Calu3 (cell line): ENCODE results near the gene ZNF768. TPM values are rescaled to one million over a fixed set of nuclear protein-coding genes. Genes with fewer than 3 reads are reported as not detected.

ENCODE experiments used
- BruUV-seq: library from RNA; stranded (reverse); fragments of 400-500 nt; replicated peaks from 2 replicates; lab custom pipeline; 2021; lab: Mats Ljungman, UMichigan
- CTCF ChIA-PET: fragments of 300-600 bp; sonication (Branson Sonifier 250); formaldehyde crosslinking; loops from one replicate; lab custom pipeline; 2022; ENCODE audit warnings: antibody characterized with exemption; lab: Charles Lee
- DNase-seq: peaks from one replicate; pipeline ENCODE4 v3.0.0; 2022
- H3K27ac Mint-ChIP-seq: one replicate; pipeline ENCODE4 v1.8.0; 2022; ENCODE audit warnings: mixed read lengths; ENCODE audit not compliant: unreplicated experiment
- H3K27me3 Mint-ChIP-seq: one replicate; pipeline ENCODE4 v1.8.0; 2022; ENCODE audit warnings: mixed read lengths; ENCODE audit not compliant: unreplicated experiment
- H3K36me3 Mint-ChIP-seq: one replicate; pipeline ENCODE4 v1.8.0; 2022; ENCODE audit warnings: mild to moderate bottlenecking, moderate library complexity, mixed read lengths; ENCODE audit not compliant: insufficient read depth, unreplicated experiment
- H3K4me1 Mint-ChIP-seq: one replicate; pipeline ENCODE4 v1.8.0; 2022; ENCODE audit warnings: mild to moderate bottlenecking, low read depth, mixed read lengths; ENCODE audit not compliant: unreplicated experiment
- H3K4me3 Mint-ChIP-seq: one replicate; pipeline ENCODE4 v1.8.0; 2022; ENCODE audit warnings: mild to moderate bottlenecking, low read depth, moderate library complexity, mixed read lengths; ENCODE audit not compliant: unreplicated experiment
- H3K9me3 Mint-ChIP-seq: one replicate; pipeline ENCODE4 v1.8.0; 2022; ENCODE audit warnings: low read depth, mixed read lengths; ENCODE audit not compliant: unreplicated experiment
- intact Hi-C: fragments of 100-400 bp; cut with micrococcal nuclease; formaldehyde crosslinking; loops from one replicate; pipeline ENCODE4 v1.10.0; 2022; ENCODE audit not compliant: unreplicated experiment
- total RNA-seq: library from RNA; stranded (reverse); gene quantifications from 2 replicates; pipeline ENCODE4 v1.2.3, GENCODE V29; 2022
- TF ChIP-seq, protein P1 (sequence below): fragments of 200-600 bp; IDR thresholded peaks from one replicate; pipeline ENCODE4 v1.8.0; 2022; ENCODE audit warnings: antibody characterized with exemption; ENCODE audit not compliant: unreplicated experiment

Gene ZNF768
- total RNA-seq, 1 experiment from 2014 or later, result 40.8 TPM

DNA sequence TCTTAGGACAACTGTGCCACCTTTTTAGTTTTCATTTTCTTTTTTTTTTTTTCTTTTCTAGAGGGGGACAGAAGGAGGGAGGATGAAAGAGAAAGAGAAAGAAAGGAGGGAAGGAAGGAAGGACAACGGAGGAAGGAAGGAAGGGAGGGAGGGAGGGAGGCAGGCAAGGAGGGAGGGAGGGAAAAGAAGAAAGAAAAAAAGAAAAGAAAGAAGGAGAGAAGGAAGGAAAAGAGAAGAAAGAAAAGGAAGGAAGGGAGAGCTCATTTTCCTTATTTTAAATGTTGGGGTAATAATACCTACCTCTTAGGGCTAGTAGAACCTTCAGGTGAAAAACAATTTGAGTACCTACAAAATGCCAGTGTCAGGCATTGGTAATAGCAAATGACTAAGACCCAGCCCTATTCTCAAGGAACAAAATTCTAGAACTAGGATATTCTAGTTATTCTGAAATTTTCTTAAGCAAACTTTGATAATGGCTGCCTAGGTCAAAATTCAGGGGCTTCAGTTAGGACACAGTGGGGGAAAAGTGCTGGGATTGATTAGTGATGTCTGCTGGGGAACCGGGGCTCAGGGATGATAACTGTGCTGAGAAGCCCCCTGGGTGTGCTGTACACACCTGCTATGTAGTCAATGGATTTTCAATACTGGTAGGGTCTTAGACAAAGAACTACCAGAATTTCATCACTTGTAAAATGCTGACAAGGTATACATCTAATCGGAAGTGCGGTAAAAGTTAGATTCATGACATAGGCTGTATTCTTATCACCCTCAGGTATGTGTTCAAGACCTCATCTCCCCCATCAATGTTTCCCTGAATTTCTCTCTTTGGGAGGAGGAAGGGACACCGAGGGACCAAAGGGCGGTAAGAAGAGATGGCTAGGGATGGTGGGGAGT, 22.7 kb downstream of the ZNF768 start:
- Mint-ChIP-seq H3K4me1 (peaks cover 1% of the 10 kb centered on the region), H3K27ac (no peak overlapping the region), H3K4me3 (no peak overlapping the region), H3K36me3 (no peaks in the 10 kb centered on the region), H3K9me3 (no peaks in the 10 kb centered on the region), H3K27me3 (peaks cover 17% of the 10 kb centered on the region)
- TF ChIP-seq, protein P1, sequence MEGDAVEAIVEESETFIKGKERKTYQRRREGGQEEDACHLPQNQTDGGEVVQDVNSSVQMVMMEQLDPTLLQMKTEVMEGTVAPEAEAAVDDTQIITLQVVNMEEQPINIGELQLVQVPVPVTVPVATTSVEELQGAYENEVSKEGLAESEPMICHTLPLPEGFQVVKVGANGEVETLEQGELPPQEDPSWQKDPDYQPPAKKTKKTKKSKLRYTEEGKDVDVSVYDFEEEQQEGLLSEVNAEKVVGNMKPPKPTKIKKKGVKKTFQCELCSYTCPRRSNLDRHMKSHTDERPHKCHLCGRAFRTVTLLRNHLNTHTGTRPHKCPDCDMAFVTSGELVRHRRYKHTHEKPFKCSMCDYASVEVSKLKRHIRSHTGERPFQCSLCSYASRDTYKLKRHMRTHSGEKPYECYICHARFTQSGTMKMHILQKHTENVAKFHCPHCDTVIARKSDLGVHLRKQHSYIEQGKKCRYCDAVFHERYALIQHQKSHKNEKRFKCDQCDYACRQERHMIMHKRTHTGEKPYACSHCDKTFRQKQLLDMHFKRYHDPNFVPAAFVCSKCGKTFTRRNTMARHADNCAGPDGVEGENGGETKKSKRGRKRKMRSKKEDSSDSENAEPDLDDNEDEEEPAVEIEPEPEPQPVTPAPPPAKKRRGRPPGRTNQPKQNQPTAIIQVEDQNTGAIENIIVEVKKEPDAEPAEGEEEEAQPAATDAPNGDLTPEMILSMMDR, result no peak
- DNase-seq, result no peak
- intact Hi-C loops, result no loop called here
- CTCF ChIA-PET, result interaction anchor here (0.6 kb wide), 1 partner anchor 10 kb away, joined by 5 read pairs; no protein-coding TSS in a partner anchor
- no TSS peak for BruUV-seq

DNA sequence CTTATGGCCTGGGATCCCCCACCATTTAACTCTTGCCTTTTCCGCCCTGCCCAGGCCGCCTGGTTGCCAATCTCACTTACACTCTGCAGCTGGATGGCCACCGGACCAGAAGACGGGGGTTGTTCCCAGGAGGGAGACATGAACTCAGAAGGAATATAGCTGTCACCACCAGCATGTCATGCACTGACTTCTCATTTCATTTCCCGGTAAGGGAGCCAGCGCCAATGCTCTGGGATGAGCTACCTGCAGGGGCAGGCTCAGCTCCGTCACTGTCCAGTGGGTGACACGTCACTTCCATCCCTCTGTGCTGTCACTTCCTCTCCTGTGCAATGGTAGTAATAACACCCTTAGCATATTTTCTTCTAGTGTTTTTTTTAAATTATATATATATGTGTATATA, 27.1 kb downstream of the ZNF768 start:
- no TSS peak for BruUV-seq
- Mint-ChIP-seq H3K4me3 (no peak overlapping the region), H3K36me3 (no peaks in the 10 kb centered on the region), H3K27me3 (peaks cover 24% of the 10 kb centered on the region), H3K9me3 (no peaks in the 10 kb centered on the region), H3K27ac (no peak overlapping the region), H3K4me1 (no peaks in the 10 kb centered on the region)
- TF ChIP-seq, protein P1, result no peak
- intact Hi-C loops, result no loop called here
- no peak for DNase-seq
- CTCF ChIA-PET, result interaction anchor here (0.9 kb wide), 1 partner anchor 70 kb away, joined by 3 read pairs; the partner anchor contains the start of gene DCTPP1

DNA sequence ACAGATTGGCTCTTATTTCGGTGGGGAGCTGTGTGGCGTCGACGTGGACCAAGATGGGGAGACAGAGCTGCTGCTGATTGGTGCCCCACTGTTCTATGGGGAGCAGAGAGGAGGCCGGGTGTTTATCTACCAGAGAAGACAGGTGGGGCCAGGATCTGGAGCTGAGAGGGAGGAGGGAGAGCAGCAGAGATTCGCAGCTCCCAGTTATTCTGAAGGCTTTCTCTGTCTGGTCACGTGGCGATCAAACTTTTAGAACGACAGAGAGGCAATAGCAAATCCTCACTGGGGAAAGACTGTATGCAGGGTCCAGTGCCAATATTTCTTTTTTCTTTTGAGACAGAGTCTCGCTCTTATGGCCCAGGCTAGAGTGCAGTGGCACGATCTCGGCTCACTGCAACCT, 31.7 kb downstream of the ZNF768 start:
- intact Hi-C loops, result no loop called here
- Mint-ChIP-seq H3K4me1 (peaks cover 9% of the 10 kb centered on the region), H3K9me3 (no peaks in the 10 kb centered on the region), H3K27me3 (peaks cover 16% of the 10 kb centered on the region), H3K4me3 (no peak overlapping the region), H3K27ac (no peak overlapping the region), H3K36me3 (no peaks in the 10 kb centered on the region)
- no peak for DNase-seq
- TF ChIP-seq, protein P1, result no peak
- CTCF ChIA-PET, result no interaction called here
- BruUV-seq, result no TSS peak

DNA sequence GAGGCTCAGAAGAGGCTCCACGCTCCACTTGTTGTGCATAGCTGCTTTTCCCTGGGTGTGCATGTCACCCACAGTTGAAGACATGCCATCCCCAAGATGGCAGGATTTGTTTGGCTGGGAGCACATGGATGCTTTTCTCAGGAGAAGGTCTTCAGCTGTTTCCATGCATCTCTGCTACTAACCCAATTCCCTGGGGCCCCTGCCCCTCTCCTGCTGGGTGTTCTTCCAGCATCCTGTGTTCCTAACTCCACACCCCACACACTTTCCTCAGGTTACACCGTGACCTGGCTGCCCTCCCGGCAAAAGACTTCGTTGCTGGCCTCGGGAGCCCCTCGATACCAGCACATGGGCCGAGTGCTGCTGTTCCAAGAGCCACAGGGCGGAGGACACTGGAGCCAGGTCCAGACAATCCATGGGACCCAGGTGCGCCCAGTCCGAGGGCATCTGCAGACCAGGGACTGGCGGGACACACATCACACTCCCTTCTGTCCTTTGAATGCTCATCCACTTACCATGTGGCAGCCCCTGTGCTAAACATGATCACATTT, 32.4 kb downstream of the ZNF768 start:
- H3K9me3 Mint-ChIP-seq, result no peaks in the 10 kb centered on the region
- DNase-seq, result no peak
- TF ChIP-seq, protein P1, result no peak
- H3K4me1 Mint-ChIP-seq, result peaks cover 13% of the 10 kb centered on the region
- CTCF ChIA-PET, result no interaction called here
- intact Hi-C loops, result no loop called here
- no peak overlapping the region for H3K4me3 Mint-ChIP-seq
- H3K27ac Mint-ChIP-seq, result no peak overlapping the region
- H3K36me3 Mint-ChIP-seq, result no peaks in the 10 kb centered on the region
- peaks cover 16% of the 10 kb centered on the region for H3K27me3 Mint-ChIP-seq
- BruUV-seq, result no TSS peak
